WTC11 (cell line): ENCODE measurements around the gene EME2. TPM values are rescaled to one million over a fixed set of nuclear protein-coding genes. Genes with fewer than 3 reads are reported as not detected.

ENCODE experiments used
- ATAC-seq: fragments of 200-7000 bp; cut with Tn5 transposase; 2 replicates; pipeline ENCODE4 v1.10.0; 2021; ENCODE audit warnings: mild to moderate bottlenecking, moderate library complexity
- CTCF ChIA-PET: fragments of 300-600 bp; sonication (Branson Sonifier 250); formaldehyde crosslinking; loops from one replicate; lab custom pipeline; 2021; ENCODE audit warnings: antibody characterized with exemption; lab: Charles Lee
- POLR2A ChIA-PET: fragments of 350-600 bp; sonication (Branson Sonifier 250); formaldehyde crosslinking; loops from one replicate; lab custom pipeline; 2021; ENCODE audit warnings: antibody characterized with exemption; lab: Charles Lee
- DNase-seq: peaks from one replicate; pipeline ENCODE4 v3.0.0; 2021; ENCODE audit warnings: low spot score
- H3K27ac Mint-ChIP-seq: 2 replicates; pipeline ENCODE4 v1.8.0; 2021; ENCODE audit warnings: mixed read lengths
- H3K27me3 Mint-ChIP-seq: 2 replicates; pipeline ENCODE4 v1.8.0; 2021; ENCODE audit warnings: low read depth, mild to moderate bottlenecking, moderate library complexity, mixed read lengths
- H3K36me3 Mint-ChIP-seq: 2 replicates; pipeline ENCODE4 v1.8.0; 2021; ENCODE audit warnings: mixed read lengths
- H3K4me1 Mint-ChIP-seq: 2 replicates; pipeline ENCODE4 v1.8.0; 2022; ENCODE audit warnings: mixed read lengths
- H3K4me3 Mint-ChIP-seq: 2 replicates; pipeline ENCODE4 v1.8.0; 2021; ENCODE audit warnings: mild to moderate bottlenecking, moderate library complexity, mixed read lengths
- H3K9me3 Mint-ChIP-seq: 2 replicates; pipeline ENCODE4 v1.8.0; 2021; ENCODE audit warnings: mixed read lengths
- ATF6 ChIP-seq: sonication (generic); formaldehyde crosslinking; IDR thresholded peaks from 2 replicates; pipeline ENCODE4 v1.8.1; 2023; ENCODE audit warnings: mild to moderate bottlenecking, missing genetic modification reagents
- E2F5 ChIP-seq: sonication (generic); formaldehyde crosslinking; IDR thresholded peaks from 2 replicates; pipeline ENCODE4 v1.8.1; 2022; ENCODE audit warnings: mild to moderate bottlenecking, moderate library complexity, missing genetic modification reagents
- EMX1 ChIP-seq: fragments of 250-450 bp; sonication (Bioruptor Pico); IDR thresholded peaks from 2 replicates; pipeline ENCODE4 v1.8.0; 2021; ENCODE audit warnings: mild to moderate bottlenecking
- ETV6 ChIP-seq: sonication (generic); formaldehyde crosslinking; IDR thresholded peaks from 2 replicates; pipeline ENCODE4 v1.8.1; 2022; ENCODE audit warnings: mild to moderate bottlenecking, missing genetic modification reagents
- GABPB1 ChIP-seq: sonication (generic); formaldehyde crosslinking; IDR thresholded peaks from 2 replicates; pipeline ENCODE4 v1.8.1; 2023; ENCODE audit warnings: mild to moderate bottlenecking, missing genetic modification reagents
- HMGXB4 ChIP-seq: sonication (generic); formaldehyde crosslinking; IDR thresholded peaks from 2 replicates; pipeline ENCODE4 v1.8.1; 2023; ENCODE audit warnings: mild to moderate bottlenecking, moderate library complexity, missing genetic modification reagents
- KAT7 ChIP-seq: sonication (generic); formaldehyde crosslinking; IDR thresholded peaks from 2 replicates; pipeline ENCODE4 v1.8.1; 2023; ENCODE audit warnings: missing genetic modification reagents, mild to moderate bottlenecking, borderline replicate concordance
- MLX ChIP-seq: sonication (generic); formaldehyde crosslinking; IDR thresholded peaks from 2 replicates; pipeline ENCODE4 v1.8.1; 2023; ENCODE audit warnings: mild to moderate bottlenecking, missing genetic modification reagents, moderate library complexity
- MXD4 ChIP-seq: fragments of 250-450 bp; sonication (Bioruptor Pico); IDR thresholded peaks from 2 replicates; pipeline ENCODE4 v1.8.0; 2021; ENCODE audit warnings: mild to moderate bottlenecking, moderate library complexity, borderline replicate concordance
- MYBL2 ChIP-seq: sonication (generic); formaldehyde crosslinking; IDR thresholded peaks from 2 replicates; pipeline ENCODE4 v1.8.1; 2023; ENCODE audit warnings: mild to moderate bottlenecking, moderate library complexity, missing genetic modification reagents
- NFATC4 ChIP-seq: fragments of 250-450 bp; sonication (Bioruptor Pico); IDR thresholded peaks from 2 replicates; pipeline ENCODE4 v1.9.0; 2021; ENCODE audit warnings: mild to moderate bottlenecking
- NR1H2 ChIP-seq: sonication (generic); formaldehyde crosslinking; IDR thresholded peaks from 2 replicates; pipeline ENCODE4 v1.9.0; 2021; ENCODE audit warnings: mild to moderate bottlenecking, moderate library complexity, missing genetic modification reagents
- NR3C1 ChIP-seq: sonication (generic); formaldehyde crosslinking; conservative IDR thresholded peaks from 2 replicates; pipeline ENCODE4 v1.8.1; 2023; ENCODE audit warnings: low read depth, mild to moderate bottlenecking, missing genetic modification reagents
- SMAD3 ChIP-seq: sonication (generic); formaldehyde crosslinking; IDR thresholded peaks from 2 replicates; pipeline ENCODE4 v1.8.0; 2022; ENCODE audit warnings: missing genetic modification reagents, mild to moderate bottlenecking, borderline replicate concordance
- SOX15 ChIP-seq: fragments of 250-450 bp; sonication (Bioruptor Pico); IDR thresholded peaks from 2 replicates; pipeline ENCODE4 v1.9.0; 2021; ENCODE audit warnings: mild to moderate bottlenecking
- ZNF396 ChIP-seq: fragments of 250-450 bp; sonication (Bioruptor Pico); IDR thresholded peaks from 2 replicates; pipeline ENCODE4 v1.8.0; 2021; ENCODE audit warnings: mild to moderate bottlenecking, moderate library complexity, borderline replicate concordance
- total RNA-seq: library from RNA; stranded (reverse); gene quantifications from 3 replicates; pipeline ENCODE4 v1.2.3, GENCODE V29; 2021

EME2 gene
- total RNA-seq, 1 experiment from 2014 or later, result 23.2 TPM

GRCh38 chr16:1768767-1769401, 3.7 kb upstream of the EME2 start (continued):
- TF ChIP-seq E2F5 (CRISPR knock-in tag), result no peak
- no peak for TF ChIP-seq ETV6 (CRISPR knock-in tag)

- Mint-ChIP-seq H3K4me3 (peak overlapping the region; percentile 99), H3K4me1 (peaks cover 4% of the 10 kb centered on the region), H3K9me3 (no peaks in the 10 kb centered on the region), H3K36me3 (peaks cover 4% of the 10 kb centered on the region), H3K27me3 (no peaks in the 10 kb centered on the region; the same call in 1 of the 2 replicates), H3K27ac (peak overlapping the region; percentile 84)
- DNase-seq (no peak), ATAC-seq (no peak)
- CTCF ChIA-PET, result interaction anchor here (0.7 to 2.4 kb wide), 4 partner anchors 13 to 154 kb away, joined by 3 to 11 read pairs (median 6); partner anchors contain the start of genes MAPK8IP3, NUBP2 and SPSB3
- TF ChIP-seq SOX15 (CRISPR knock-in tag) (no peak), NFATC4 (0 out of 2 replicates have a peak, but pooled peaks have one; percentile 16), KAT7 (CRISPR knock-in tag) (0 out of 2 replicates have a peak, but pooled peaks have one; percentile 26), EMX1 (CRISPR knock-in tag) (no peak), HMGXB4 (CRISPR knock-in tag) (no peak), NR3C1 (CRISPR knock-in tag) (no peak), ATF6 (no peak), NR1H2 (CRISPR knock-in tag) (no peak), ZNF396 (no peak), GABPB1 (CRISPR knock-in tag) (no peak), MXD4 (CRISPR knock-in tag) (no peak), SMAD3 (CRISPR knock-in tag) (no peak), MYBL2 (CRISPR knock-in tag) (no peak), MLX (no peak)
- POLR2A ChIA-PET, result interaction anchor here (0.5 to 3.6 kb wide), 7 partner anchors 11 to 1342 kb away, joined by 3 to 18 read pairs (median 4); partner anchors contain the start of genes MAPK8IP3, NUBP2, RPS2 and SPSB3
Measured at GRCh38 chr16:1769402-1770300, 3.0 kb upstream of the EME2 start.
